Forelimb muscle (tissue), 1 donor: ENCODE data around the gene PCNT. TPM values are rescaled to one million over a fixed set of nuclear protein-coding genes. Genes with fewer than 3 reads are reported as not detected.
"Not testable (repeated sequence)": the region's sequence is repeated elsewhere in the genome, so short reads cannot be mapped to it uniquely, and the experiment has no call there.

Experiments
- DNase-seq: peaks from one replicate; pipeline ENCODE4 v3.0.0-alpha.2; 2013; ENCODE audit warnings: low read depth
- polyA plus RNA-seq: library from polyadenylated mRNA; unstranded; fragments of 120-200 nt; gene quantifications from one replicate; pipeline ENCODE4 v1.2.1, GENCODE V29; 2013; ENCODE audit not compliant: insufficient read length

PCNT gene
- polyA plus RNA-seq, 1 donor: 66.6 TPM

DNA sequence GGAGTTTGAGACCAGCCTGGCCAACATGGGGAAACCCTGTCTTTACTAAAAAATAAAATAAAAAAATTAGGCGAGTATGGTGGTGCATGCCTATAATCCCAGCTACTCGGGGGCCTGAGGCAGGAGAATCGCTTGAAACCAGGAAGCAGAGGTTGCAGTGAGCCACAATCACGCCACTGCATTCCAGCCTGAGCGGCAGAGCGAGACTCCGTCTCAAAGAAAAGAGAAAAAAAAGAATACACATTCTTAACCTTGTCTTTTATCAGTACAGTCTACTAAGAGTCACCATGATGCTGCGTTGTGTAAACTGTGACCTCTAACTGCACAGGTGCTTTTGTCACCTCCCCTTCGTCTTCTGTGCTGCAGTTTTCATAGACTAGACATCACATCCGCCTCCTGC, 37.2 kb downstream of the PCNT start:
- no peak for DNase-seq

DNA sequence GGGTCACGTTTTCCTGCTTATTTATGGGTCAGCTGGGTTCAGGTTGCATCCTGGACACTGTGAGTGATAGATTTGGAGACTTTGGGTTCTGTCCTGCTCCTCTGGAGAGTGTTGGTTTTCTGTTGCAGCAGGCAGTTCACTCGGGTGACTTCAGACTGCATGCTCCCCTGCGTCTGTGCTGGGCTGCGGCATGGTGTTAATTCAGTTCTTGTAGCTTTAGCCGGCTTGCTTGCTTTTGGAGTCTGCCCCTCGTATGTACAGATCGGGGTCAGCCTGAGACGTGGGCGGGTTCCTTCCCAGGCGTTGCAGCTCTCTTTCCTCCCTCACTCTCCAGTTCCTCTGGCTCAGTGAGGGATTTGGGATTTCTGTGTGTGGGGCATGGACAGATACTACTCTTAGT, 38.0 kb downstream of the PCNT start:
- DNase-seq: no peak

DNA sequence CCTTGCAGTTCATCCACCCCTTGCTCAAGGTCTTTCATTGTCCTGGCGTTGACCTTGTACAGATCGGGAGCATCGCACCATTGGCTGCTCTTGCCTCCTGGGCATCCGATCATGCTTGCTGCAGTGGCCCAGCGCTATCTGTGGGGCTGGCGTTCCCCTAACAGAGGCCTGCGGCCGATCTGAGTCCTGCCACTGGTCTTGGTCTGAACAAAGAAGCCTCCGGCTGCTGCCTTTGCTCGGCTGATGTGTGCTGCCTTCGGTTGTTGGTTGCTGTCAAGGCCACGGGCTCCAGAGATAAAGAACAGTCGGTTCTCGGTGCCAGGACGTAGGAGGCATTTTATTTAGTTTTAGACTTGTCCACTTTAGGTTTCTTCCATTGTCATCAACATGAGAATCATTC, 39.0 kb downstream of the PCNT start:
- no peak for DNase-seq

DNA sequence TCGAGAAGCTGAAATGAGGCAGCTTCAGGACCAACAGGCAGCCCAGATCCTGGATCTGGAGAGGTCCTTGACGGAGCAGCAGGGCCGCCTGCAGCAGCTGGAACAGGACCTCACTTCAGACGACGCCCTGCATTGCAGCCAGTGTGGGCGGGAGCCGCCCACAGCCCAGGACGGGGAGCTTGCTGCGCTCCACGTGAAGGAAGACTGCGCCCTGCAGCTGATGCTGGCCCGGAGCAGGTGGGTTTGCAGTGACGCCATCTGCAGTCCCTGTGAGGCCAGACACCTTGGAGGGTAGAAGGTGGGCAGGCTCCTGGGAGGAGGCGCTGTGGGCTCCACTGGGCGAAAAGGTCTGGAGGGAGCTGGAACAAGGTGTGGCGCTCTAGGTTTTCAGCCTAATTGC, 39.7 kb downstream of the PCNT start:
- no peak for DNase-seq

DNA sequence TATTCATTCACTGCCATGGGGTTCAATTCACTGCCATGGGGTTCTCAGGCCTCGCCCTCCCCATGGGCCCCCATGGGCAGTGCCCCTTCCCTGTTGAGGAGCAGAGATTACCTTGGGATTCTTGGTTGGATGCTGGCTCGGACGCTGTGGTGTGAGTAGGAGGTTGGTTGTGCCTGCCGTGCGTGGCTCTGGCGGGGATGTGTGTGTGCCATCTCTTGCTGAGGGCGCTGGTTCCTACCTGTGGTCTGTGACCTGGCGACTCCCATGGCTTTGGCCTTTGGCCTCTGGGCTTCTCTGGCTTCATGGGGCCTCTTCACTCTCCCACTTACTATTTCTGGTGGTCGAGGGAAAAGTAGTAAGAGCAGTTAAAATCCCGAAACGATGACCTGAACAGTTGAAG, 42.1 kb downstream of the PCNT start:
- DNase-seq: no peak

DNA sequence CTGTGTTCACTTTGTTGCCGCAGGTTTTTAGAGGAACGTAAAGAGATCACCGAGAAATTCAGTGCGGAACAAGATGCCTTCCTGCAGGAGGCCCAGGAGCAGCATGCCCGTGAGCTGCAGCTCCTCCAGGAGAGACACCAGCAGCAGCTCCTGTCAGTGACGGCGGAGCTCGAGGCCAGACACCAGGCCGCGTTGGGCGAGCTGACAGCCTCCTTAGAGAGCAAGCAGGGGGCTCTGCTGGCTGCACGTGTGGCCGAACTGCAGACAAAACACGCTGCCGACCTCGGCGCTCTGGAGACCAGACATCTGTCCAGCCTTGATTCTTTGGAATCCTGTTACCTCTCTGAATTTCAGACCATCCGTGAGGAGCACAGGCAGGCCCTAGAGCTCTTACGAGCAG, 42.6 kb downstream of the PCNT start:
- no peak for DNase-seq

DNA sequence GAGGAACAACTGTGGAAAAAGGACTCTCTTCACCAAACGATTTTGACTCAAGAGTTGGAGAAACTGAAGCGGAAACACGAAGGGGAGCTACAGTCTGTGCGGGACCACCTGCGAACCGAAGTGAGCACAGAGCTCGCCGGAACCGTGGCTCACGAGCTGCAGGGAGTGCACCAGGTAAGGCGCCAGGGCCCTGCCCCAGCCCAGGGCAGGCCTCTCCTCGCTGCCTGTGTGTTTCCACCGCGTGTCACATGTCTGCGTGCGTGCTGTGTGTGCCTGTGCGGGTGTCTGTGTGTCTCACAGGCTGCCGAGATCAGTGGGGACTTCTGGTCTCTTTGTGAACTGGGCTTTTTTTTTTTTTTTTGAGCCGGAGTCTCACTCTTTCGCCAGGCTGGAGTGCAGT, 43.0 kb downstream of the PCNT start:
- no peak for DNase-seq

DNA sequence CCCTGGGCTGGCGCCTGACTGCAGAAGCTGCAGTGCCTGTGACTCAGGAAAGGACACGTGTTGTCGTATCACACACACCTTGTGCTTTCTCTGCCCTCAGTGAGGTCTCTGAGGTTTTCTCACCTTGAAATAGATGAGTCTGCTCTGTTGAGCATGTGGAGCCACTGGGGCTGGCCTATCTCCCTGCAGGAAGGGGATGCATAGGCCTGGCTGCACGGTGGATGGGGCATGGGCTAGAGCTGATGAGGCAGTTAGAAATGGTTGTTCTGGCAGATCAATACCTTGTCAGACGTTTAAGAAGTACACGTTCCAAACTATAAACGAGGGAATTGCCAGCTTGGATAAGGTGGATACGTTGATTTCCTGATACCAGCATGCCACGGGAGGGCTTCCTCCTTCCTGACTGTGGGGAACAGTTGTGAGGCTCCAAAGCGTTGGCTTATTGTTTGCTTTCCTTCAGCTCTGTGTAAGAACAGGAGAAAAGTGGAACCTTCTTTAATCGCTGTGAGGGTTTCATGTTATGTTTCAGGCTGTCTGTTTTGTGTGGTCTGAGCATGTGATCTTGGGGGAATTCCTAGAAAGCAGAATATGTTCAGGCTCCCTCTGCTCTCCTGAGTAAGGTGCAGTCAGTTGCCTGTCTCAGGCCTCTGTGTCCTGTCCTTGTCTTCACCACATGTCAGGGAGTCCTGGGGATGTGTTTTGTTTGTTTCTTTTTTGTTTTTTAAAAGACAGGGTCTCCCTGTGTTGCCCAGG, 44.8 kb downstream of the PCNT start:
- no peak for DNase-seq

DNA sequence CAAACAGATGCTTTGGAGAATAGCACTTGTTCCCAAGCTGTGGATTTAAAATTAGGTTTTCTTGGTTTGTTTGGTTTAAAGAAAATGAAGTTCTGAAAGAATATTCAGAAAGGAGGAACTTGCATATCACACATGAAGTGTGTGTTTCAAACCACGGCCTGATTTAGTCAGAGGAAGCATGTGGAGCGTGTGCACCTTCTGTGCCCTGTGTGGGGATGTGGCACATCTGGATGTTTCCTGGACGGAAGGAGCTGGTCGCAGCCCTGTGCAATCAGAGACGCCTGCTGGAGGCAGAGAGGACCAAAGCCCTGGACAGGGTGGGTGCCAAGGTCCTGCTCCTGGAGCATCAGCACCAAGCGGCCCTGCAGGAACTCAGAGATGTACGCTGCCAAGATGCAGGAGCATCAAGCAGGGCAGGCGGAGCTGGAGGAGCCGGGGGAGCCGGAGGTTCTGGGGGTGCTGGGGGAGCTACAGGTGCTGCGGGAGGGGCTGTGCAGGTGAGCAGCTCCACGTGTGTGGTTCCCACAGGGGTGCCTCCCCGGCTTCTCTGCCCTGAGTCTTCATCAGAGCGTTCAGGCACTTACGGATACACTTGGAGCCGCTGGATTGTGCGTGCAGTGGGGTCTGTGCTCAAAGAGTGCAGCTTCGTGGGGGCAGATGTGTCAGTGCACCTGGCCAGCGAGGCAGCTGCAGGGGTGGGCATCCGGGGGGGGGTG, 45.7 kb downstream of the PCNT start:
- no peak for DNase-seq

DNA sequence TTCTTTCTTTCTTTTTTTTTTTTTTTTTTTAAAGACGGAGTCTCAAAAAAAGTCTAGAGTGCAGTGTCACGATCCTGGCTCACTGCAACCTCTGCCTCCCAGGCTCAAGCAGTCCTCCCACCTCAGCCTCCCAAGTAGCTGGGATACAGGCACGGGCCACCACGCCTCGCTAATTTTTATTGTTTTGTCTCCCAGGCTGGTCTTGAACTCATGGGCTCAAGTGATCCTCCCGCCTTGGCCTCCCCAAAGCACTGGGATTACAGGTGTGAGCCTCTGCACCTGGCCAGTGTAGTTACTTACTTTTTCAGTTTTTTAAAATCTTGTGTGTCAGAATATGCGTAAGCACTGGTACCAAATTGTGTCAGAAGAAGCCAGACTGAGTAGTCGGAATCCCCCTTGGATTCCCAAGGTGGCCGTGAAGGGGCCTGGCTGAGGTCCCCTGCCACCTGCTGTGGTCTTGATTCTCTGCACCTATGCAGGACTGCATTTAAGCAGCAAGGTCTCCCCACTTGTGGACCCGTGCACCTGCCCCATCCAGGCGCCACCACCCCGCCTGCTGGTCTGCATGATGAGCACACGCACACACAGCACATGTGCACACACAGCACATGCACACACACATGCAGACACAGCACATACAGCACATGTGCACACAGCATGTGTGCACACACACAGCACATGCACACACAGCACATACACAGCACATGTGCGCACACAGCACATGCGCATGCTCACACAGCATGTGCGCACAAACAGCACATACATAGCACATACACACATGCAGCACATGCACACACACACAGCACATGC, 47.5 kb downstream of the PCNT start:
- no peak for DNase-seq

DNA sequence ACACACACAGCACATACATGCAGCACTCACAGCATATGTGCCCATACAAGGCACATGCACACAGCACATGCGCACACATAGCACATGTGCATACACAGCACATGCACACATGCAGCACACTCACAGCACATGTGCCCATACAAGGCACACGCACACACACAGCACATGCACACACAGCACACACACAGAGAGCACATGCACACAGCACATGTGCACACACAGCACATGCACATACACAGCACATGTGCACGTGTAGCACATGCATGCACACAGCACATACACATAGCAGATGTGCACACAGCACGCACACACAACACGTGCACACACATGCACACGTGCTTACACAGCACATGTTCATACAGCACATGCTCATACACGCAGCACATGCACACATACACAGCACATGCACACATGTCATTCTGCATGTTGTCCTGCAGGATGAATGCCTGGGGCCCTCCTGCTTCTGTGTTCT, 48.1 kb downstream of the PCNT start:
- no peak for DNase-seq

DNA sequence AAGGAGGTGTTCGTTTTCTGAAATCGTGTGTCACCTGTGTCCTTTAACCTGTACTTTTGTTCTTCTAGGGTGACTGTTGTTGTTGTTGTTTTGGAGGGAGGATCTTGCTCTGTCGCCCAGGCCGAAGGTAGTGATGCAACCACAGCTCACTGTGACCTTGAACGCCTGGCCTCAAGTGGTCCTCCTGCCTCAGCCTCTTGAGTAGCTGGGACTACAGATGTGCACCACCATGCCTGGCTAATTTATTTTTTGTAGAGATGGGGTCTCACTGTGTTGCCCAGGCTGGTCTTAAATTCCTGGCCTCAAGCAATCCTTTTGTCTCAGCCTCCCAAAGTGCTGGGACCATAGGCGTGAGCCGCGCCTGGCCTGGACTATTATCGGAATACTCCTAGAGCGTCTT, 49.0 kb downstream of the PCNT start:
- not testable (repeated sequence) for DNase-seq

DNA sequence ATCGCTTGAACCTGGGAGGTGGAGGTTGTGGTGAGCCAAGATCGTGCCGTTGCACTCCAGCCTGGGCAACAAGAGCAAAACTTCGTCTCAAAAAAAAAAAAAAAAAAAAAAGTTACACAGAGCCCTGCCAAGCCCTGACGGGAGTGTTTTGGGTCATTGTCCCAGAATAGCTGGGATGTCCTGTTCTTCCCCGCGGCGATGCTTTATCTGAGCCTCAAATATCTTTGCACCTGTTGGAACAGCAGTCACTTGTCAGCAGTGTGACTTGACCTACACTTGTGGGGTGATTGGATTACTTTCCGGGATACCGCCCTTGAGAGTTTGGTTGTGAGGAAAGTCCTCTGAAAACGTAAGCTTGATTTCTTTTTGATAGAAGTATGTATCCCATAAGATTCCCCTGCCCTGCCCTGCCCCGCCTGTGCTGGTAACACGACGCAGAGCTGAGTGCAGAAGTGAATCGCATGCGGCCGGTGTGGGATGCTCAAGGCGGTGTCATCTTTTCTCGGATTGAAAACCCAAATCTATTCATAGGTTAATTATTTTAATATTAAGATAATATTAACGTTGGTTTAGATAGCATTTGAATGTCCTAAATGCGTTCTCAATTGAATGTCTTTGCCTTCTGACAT, 50.9 kb downstream of the PCNT start:
- no peak for DNase-seq

DNA sequence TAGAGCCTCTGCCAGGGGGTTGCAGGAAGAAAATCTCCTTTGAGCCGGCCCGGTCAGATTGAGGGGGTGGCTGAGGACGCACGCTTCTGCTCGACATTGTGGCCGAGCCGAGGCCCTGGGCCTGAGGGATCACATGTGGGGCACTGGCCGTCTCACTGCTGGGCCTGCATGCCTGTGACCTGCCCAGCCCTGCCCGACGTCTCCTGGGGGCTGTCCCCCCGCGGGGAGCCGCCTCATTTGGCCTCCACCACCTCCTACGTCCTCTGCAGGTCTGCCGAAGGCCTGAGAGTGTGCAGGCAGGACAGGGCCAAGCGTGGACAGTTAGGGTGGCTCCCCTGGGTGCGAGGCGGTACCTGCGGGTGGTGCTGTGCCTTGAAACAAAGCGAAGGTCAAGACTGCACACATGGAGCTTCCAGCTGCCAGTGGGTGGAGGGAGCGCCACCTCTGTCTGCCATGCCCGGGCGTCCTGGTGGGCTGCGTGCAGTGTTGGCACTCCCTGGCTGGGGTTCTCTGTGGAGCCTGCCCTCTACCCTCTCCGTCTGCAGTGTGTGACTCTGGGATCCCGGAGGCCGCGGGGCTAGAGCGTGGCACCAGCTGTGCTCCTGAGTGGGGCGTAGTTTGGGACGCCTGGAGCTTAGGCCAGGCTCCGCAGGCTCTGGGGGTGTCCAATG, 51.7 kb downstream of the PCNT start:
- no peak for DNase-seq

DNA sequence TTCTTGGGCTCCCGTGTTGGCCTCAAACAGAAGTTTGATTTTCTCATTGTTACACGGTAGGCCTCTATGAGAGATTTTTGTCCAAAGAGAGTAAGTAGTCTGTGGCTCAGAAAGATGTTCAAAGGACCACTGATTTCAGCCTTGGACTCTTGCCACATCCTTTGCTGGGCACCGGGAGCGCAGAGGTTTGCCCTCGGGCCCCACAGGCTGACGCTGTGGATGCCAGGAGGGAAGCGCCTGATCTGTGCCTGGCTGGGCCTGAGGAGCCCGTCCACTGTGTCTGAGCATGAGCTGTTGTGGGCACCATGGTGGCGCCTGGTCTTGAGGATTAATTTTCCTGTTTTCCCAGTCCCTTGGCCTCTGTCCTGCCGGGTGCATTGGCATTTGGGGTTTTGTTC, 52.3 kb downstream of the PCNT start:
- DNase-seq: no peak

DNA sequence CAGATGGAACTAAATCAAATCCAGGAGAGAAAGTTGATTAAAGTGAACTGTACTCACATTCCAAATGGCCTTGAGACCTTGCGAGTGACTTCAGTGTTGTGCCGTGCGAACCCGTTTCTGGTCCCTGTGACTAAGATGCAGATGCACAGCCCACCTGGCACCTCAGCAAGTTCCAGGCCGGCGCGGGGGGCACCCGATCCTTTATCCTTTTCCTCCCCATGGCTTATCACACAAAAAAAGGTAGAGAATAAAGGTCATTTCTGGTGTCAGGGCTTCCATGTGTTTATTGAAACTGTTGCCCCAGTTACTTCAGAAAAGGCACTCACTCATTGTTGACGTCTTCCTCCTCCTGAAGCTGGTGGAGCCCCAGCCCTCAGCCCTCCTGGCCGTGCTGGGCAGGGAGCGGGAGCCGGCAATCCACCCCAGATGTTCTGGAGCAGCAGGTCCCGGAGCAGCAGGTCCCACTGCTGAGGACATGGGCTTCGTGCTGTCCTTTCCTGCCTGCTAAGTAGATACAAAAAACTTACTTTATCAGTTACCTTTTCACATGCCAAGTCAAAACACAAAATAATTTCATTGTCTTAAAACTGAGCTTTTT, 53.0 kb downstream of the PCNT start:
- no peak for DNase-seq

DNA sequence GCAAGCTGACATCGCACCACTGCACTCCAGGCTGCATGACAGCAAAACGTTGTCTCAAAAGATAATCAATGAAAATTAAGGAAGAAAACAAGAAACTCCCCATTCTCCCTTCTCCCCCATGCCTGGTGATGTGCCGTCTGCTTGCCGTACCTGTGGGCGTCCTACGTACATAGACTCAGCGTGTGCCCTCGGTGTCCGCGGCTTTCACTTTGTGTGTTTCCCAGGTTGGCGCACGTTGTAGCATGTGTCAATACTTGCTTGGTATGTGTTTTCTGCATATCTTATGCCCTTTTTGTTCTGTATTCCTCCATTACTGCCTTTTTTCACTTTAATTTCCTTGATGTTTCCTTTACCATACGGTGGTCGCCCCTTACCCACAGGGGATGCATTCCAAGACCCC, 53.8 kb downstream of the PCNT start:
- no peak for DNase-seq

DNA sequence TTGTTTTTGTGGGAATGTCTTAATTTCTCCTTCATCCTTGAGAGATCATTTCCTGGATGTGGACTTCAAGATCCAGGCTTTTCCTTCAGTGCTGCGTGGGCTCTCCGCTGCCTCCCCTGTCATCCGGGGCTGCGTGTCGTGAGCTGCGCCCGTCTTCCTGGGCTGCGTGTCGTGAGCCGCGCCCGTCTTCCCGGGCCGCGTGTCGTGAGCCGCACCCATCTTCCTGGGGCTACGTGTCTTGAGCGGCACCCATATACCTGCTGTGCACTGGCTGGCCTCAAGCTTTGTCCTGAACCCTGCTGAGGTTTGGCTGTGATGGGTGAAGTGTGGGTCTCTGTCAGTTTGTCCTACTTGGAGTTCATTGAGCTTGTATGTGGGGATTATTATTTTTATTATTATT, 55.1 kb downstream of the PCNT start:
- DNase-seq: no peak

DNA sequence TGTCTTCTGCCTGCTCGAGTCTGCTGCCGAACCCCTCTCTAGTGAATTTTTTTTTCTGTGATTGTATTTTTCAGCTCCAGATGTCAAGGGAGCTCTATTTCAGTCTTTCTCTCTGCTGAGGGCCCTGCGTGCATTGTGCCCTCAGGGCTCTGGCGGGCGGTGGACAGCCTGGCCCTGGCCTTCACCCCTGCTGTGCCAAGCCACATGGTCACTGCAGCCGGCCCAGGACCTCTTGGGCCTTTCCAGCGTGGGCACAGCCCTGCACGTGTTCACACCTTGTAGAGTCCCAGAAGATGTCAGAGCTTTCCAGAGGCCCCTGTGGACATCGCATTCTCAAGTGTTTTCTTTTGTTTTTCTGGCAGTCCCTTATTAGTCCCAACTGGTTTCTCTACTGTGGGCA, 55.7 kb downstream of the PCNT start:
- no peak for DNase-seq

DNA sequence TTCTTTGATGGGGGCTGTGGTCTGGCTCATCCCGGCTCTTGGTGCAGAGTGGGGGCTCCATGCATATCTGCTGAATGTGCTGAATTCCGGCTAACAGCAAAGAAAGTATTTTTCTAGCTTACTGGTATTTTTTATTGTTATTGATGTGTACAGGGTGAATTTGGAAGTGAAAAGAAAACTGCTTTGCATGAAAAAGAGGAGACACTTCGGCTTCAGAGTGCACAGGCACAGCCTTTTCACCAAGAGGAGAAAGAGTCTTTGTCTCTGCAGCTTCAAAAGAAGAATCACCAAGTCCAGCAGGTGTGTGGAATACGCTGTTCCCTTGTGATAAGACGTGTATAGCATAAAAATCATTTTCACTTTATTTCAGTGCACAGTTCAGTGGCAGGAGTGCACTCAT, 57.6 kb downstream of the PCNT start:
- DNase-seq: no peak

DNA sequence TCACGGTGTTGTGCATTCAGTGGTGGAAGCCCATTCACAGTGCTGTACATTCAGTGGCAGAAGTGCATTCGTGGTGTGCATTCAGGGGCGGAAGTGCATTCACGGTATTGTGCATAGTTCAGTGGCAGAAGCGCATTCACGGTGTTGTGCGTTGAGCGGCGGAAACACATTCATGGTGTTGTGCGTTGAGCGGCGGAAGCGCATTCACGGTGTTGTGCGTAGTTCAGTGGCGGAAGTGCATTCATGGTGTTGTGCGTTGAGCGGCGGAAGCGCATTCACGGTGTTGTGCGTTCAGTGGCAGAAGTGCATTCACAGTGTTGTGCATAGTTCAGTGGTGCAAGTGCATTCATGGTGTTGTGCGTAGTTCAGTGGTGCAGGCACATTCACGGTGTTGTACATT, 60.6 kb downstream of the PCNT start:
- DNase-seq: no peak
